A673 (cell line): ENCODE data around the gene EFHB. TPM values are rescaled to one million over a fixed set of nuclear protein-coding genes. Genes with fewer than 3 reads are reported as not detected.
A peak's percentile ranks its signal among the peaks of the same experiment; 100 is the strongest.
"Not testable (repeated sequence)": the region's sequence is repeated elsewhere in the genome, so short reads cannot be mapped to it uniquely, and the experiment has no call there.

Source experiments
- BruUV-seq: library from RNA; stranded (reverse); fragments of 400-500 nt; replicated peaks from 2 replicates; lab custom pipeline; 2021; lab: Mats Ljungman, UMichigan
- CTCF ChIA-PET: fragments of 300-600 bp; sonication (Branson Sonifier 250); formaldehyde crosslinking; loops from one replicate; lab custom pipeline; 2022; ENCODE audit warnings: antibody characterized with exemption; lab: Charles Lee
- POLR2A ChIA-PET: fragments of 300-600 bp; sonication (Branson Sonifier 250); formaldehyde crosslinking; loops from one replicate; lab custom pipeline; 2022; ENCODE audit warnings: antibody characterized with exemption; ENCODE audit not compliant: low non-redundant PET; lab: Charles Lee
- DNase-seq: peaks from one replicate; pipeline ENCODE4 v3.0.0-alpha.2; 2015; ENCODE audit warnings: low spot score
- H3K27ac ChIP-seq: fragments of 200-600 bp; sonication (generic); 2 replicates; pipeline ENCODE4 v1.5.1; 2016; ENCODE audit warnings: mixed run types, low read depth, mild to moderate bottlenecking, mixed read lengths, antibody characterized with exemption, low read length; ENCODE audit not compliant: poor library complexity, severe bottlenecking
- H3K27me3 ChIP-seq: fragments of 200-600 bp; sonication (generic); replicated peaks from 2 replicates; pipeline ENCODE4 v1.6.1; 2017; ENCODE audit warnings: mixed run types, low read depth, mild to moderate bottlenecking, mixed read lengths, antibody characterized with exemption, low read length; ENCODE audit not compliant: insufficient read depth, poor library complexity
- H3K36me3 ChIP-seq: fragments of 200-600 bp; sonication (generic); 2 replicates; pipeline ENCODE4 v1.6.1; 2016; ENCODE audit warnings: mixed run types, mild to moderate bottlenecking, mixed read lengths, antibody characterized with exemption, low read length; ENCODE audit not compliant: insufficient read depth, poor library complexity, severe bottlenecking
- H3K4me1 ChIP-seq: fragments of 200-600 bp; sonication (generic); 2 replicates; pipeline ENCODE4 v1.6.1; 2017; ENCODE audit warnings: mixed run types, mild to moderate bottlenecking, mixed read lengths, antibody characterized with exemption, low read length; ENCODE audit not compliant: insufficient read depth, poor library complexity, severe bottlenecking
- H3K4me3 ChIP-seq: fragments of 200-600 bp; sonication (generic); 2 replicates; pipeline ENCODE4 v1.5.1; 2016; ENCODE audit warnings: low read depth, mixed run types, mild to moderate bottlenecking, mixed read lengths, low read length; ENCODE audit not compliant: poor library complexity, severe bottlenecking
- H3K9me3 ChIP-seq: fragments of 200-600 bp; sonication (generic); 2 replicates; pipeline ENCODE4 v1.6.1; 2016; ENCODE audit warnings: mixed run types, low read depth, mild to moderate bottlenecking, mixed read lengths, antibody characterized with exemption, low read length; ENCODE audit not compliant: poor library complexity, severe bottlenecking
- EZH2 ChIP-seq: fragments of 200-600 bp; sonication (generic); IDR thresholded peaks from 2 replicates; pipeline ENCODE4 v1.6.1; 2017; ENCODE audit warnings: borderline replicate concordance, low read depth, mild to moderate bottlenecking, mixed read lengths, antibody characterized with exemption, low read length; ENCODE audit not compliant: poor library complexity, severe bottlenecking
- intact Hi-C: fragments of 100-400 bp; cut with micrococcal nuclease; formaldehyde crosslinking; loops from one replicate; pipeline ENCODE4 v1.10.0; 2022; ENCODE audit not compliant: unreplicated experiment
- total RNA-seq: library from RNA; stranded (reverse); gene quantifications from 2 replicates; pipeline ENCODE4 v1.2.3, GENCODE V29; 2021
- TF ChIP-seq, protein P1 (sequence below): fragments of 300-800, 200-600 bp; sonication (generic); conservative IDR thresholded peaks from 2 replicates; pipeline ENCODE4 v1.5.1; 2017; ENCODE audit warnings: low read depth, mild to moderate bottlenecking, antibody characterized with exemption, low read length, moderate library complexity, mixed read lengths

Gene EFHB
- total RNA-seq, 1 experiment from 2014 or later = not detected

DNA sequence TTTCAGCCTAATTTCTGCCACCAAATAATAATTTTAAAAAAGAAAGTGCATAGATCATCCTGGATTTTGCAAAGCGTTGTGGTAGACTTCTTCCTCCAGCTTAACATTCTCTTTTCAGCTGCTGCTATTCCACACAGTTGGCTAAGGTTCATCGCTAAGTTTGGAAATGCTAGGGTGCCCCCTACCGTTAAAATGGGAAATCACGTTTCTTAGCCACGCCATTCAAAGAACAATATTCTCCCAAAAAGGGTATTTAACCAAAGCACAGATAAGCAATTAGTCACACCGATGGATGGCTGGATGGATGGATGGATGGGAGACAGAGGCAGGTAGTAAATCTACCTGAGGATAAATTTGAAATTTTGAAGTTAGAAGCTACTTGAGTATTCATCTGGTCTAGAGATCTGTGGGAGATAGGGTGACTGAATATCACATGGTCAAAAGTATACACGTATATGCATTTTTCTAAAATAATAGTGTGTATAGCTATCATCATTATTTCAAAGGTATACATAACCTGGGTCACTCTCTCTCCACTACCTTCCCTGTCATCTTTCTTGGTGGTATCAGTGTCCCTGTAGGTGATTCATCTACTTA lies 67.2 kb downstream of the EFHB start:
- intact Hi-C loops = loop anchor here (2.0 to 5.0 kb wide), 4 partner anchors 518 to 1310 kb away; no protein-coding TSS in a partner anchor
- H3K9me3 ChIP-seq = no peaks in the 10 kb centered on the region
- H3K4me1 ChIP-seq = no peaks in the 10 kb centered on the region
- H3K27ac ChIP-seq = no peak overlapping the region
- no TSS peak for BruUV-seq
- H3K27me3 ChIP-seq = peaks cover 19% of the 10 kb centered on the region
- TF ChIP-seq, protein P1, sequence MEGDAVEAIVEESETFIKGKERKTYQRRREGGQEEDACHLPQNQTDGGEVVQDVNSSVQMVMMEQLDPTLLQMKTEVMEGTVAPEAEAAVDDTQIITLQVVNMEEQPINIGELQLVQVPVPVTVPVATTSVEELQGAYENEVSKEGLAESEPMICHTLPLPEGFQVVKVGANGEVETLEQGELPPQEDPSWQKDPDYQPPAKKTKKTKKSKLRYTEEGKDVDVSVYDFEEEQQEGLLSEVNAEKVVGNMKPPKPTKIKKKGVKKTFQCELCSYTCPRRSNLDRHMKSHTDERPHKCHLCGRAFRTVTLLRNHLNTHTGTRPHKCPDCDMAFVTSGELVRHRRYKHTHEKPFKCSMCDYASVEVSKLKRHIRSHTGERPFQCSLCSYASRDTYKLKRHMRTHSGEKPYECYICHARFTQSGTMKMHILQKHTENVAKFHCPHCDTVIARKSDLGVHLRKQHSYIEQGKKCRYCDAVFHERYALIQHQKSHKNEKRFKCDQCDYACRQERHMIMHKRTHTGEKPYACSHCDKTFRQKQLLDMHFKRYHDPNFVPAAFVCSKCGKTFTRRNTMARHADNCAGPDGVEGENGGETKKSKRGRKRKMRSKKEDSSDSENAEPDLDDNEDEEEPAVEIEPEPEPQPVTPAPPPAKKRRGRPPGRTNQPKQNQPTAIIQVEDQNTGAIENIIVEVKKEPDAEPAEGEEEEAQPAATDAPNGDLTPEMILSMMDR = peak; percentile 86
- TF ChIP-seq EZH2 = no peak
- no peak overlapping the region for H3K4me3 ChIP-seq
- no peaks in the 10 kb centered on the region for H3K36me3 ChIP-seq
- DNase-seq = peak; percentile 75
- ChIA-PET CTCF (interaction anchor here (0.5 to 1.5 kb wide), 3 partner anchors 518 to 1435 kb away, joined by 3 to 11 read pairs (median 8); no protein-coding TSS in a partner anchor), POLR2A (no interaction called here)

DNA sequence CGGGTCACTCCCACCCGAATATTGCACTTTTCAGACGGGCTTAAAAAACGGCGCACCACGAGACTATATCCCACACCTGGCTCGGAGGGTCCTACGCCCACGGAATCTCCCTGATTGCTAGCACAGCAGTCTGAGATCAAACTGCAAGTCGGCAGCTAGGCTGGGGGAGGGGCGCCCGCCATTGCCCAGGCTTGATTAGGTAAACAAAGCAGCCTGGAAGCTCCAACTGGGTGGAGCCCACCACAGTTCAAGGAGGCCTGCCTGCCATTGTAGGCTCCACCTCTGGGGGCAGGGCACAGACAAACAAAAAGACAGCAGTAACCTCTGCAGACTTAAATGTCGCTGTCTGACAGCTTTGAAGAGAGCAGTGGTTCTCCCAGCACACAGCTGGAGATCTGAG lies 78.7 kb downstream of the EFHB start:
- intact Hi-C loops, H3K27ac ChIP-seq, H3K36me3 ChIP-seq, H3K27me3 ChIP-seq, CTCF ChIA-PET, POLR2A ChIA-PET, H3K4me1 ChIP-seq, DNase-seq, BruUV-seq, H3K9me3 ChIP-seq, H3K4me3 ChIP-seq: not testable (repeated sequence)

DNA sequence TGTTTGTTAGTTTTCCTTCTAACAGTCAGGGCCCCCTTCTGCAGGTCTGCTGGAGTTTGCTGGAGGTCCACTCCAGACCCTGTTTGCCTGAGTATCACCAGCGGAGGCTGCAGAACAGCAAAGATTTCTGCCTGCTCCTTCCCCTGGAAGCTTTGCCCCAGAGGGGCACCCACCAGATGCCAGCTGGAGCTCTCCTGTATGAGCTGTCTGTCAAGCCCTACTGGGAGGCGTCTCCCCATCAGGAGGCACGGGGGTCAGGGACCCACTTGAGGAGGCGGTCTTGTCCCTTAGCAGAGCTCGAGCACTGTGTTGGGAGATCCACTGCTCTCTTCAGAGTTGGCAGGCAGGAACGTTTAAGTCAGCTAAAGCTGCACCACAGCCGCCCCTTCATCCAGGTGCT lies 87.4 kb downstream of the EFHB start:
- not testable (repeated sequence) for DNase-seq

More for the DNA sequence above, 87.4 kb downstream of the EFHB start:
- H3K4me3 ChIP-seq, BruUV-seq, H3K27ac ChIP-seq, H3K36me3 ChIP-seq, H3K27me3 ChIP-seq, POLR2A ChIA-PET, H3K9me3 ChIP-seq, CTCF ChIA-PET, H3K4me1 ChIP-seq, intact Hi-C loops: not testable (repeated sequence)

Other genes starting within 250 kb of the EFHB start
- 49.7 and 50.1 TPM in 2 replicates for gene RAB5A, start 12.9 kb upstream of the EFHB start, total RNA-seq
- gene PP2D1, start 78.0 kb upstream of the EFHB start, total RNA-seq = not detected in 2 replicates
- gene KAT2B, start 106.2 kb upstream of the EFHB start, total RNA-seq = 4.6 and 5.4 TPM in 2 replicates